ENCODE measurements around the gene MMP25.
A peak's percentile ranks its signal among the peaks of the same experiment; 100 is the strongest.

Gene MMP25

GRCh38 chr16:3012828-3013420 is 33.4 kb upstream of the MMP25 start, which contains the start of gene CLDN9:
Gene CLDN9, plus strand, starts transcription at chr16:3012923. Its CDS starts 440 bp downstream, at chr16:3013363.
- DNase-seq (ENCODE audit: low spot score): no peak
- H3K36me3 ChIP-seq (ENCODE audit: low read depth): no peaks in the 10 kb centered on the region
- no peak for TF ChIP-seq CTCF (IDR thresholded peaks at IDR 0.05; ENCODE audit: poor library complexity, severe bottlenecking)
- H3K4me3 ChIP-seq (ENCODE audit: severe bottlenecking): no peak within 1 kb of the TSS
- H3K9me3 ChIP-seq (ENCODE audit: severe bottlenecking): no peaks in the 10 kb centered on the region
- H3K27ac ChIP-seq (ENCODE audit: poor library complexity, severe bottlenecking): no peak within 1 kb of the TSS
- H3K4me1 ChIP-seq (ENCODE audit: insufficient read depth, poor library complexity, severe bottlenecking): peaks cover 20% of the 10 kb centered on the region
- H3K27me3 ChIP-seq (ENCODE audit: insufficient read depth, poor library complexity, severe bottlenecking): no peaks in the 10 kb centered on the region
- ATAC-seq (ENCODE audit: low read depth): peak; percentile 20; the same call in 1 of the 3 replicates

- H3K4me1 ChIP-seq (ENCODE audit: insufficient read depth, poor library complexity, severe bottlenecking): peaks cover 20% of the 10 kb centered on the region
- DNase-seq (ENCODE audit: low spot score) (no peak), ATAC-seq (ENCODE audit: low read depth) (0 out of 3 replicates have a peak, but pooled peaks have one; percentile 1)
- H3K36me3 ChIP-seq (ENCODE audit: low read depth): no peaks in the 10 kb centered on the region
- no peak for TF ChIP-seq CTCF (IDR thresholded peaks at IDR 0.05; ENCODE audit: poor library complexity, severe bottlenecking)
- no peak overlapping the region for H3K27ac ChIP-seq (ENCODE audit: poor library complexity, severe bottlenecking)
- H3K27me3 ChIP-seq (ENCODE audit: insufficient read depth, poor library complexity, severe bottlenecking): no peaks in the 10 kb centered on the region
- no peak overlapping the region for H3K4me3 ChIP-seq (ENCODE audit: severe bottlenecking)
- no peaks in the 10 kb centered on the region for H3K9me3 ChIP-seq (ENCODE audit: severe bottlenecking)
Measured at GRCh38 chr16:3013491-3013951, 32.8 kb upstream of the MMP25 start.

GRCh38 chr16:3013998-3014690 is 32.2 kb upstream of the MMP25 start:
- no peak for TF ChIP-seq CTCF (IDR thresholded peaks at IDR 0.05; ENCODE audit: poor library complexity, severe bottlenecking)

GRCh38 chr16:3014971-3015370 is 31.4 kb upstream of the MMP25 start:
- no peak for ATAC-seq (ENCODE audit: low read depth)

More at GRCh38 chr16:3013998-3014690, 32.2 kb upstream of the MMP25 start:
- no peaks in the 10 kb centered on the region for H3K36me3 ChIP-seq (ENCODE audit: low read depth)
- no peak for ATAC-seq (ENCODE audit: low read depth)
- H3K4me3 ChIP-seq (ENCODE audit: severe bottlenecking): no peak overlapping the region
- no peaks in the 10 kb centered on the region for H3K9me3 ChIP-seq (ENCODE audit: severe bottlenecking)
- DNase-seq (ENCODE audit: low spot score): no peak
- peaks cover 19% of the 10 kb centered on the region for H3K4me1 ChIP-seq (ENCODE audit: insufficient read depth, poor library complexity, severe bottlenecking)
- no peak overlapping the region for H3K27ac ChIP-seq (ENCODE audit: poor library complexity, severe bottlenecking)
- no peaks in the 10 kb centered on the region for H3K27me3 ChIP-seq (ENCODE audit: insufficient read depth, poor library complexity, severe bottlenecking)

More at GRCh38 chr16:3014971-3015370, 31.4 kb upstream of the MMP25 start:
- Histone ChIP-seq H3K4me3 (ENCODE audit: severe bottlenecking) (no peak overlapping the region), H3K36me3 (ENCODE audit: low read depth) (no peaks in the 10 kb centered on the region), H3K27ac (ENCODE audit: poor library complexity, severe bottlenecking) (no peak overlapping the region), H3K27me3 (ENCODE audit: insufficient read depth, poor library complexity, severe bottlenecking) (no peaks in the 10 kb centered on the region), H3K9me3 (ENCODE audit: severe bottlenecking) (no peaks in the 10 kb centered on the region), H3K4me1 (ENCODE audit: insufficient read depth, poor library complexity, severe bottlenecking) (peaks cover 10% of the 10 kb centered on the region)
- no peak for DNase-seq (ENCODE audit: low spot score)
- no peak for TF ChIP-seq CTCF (IDR thresholded peaks at IDR 0.05; ENCODE audit: poor library complexity, severe bottlenecking)

Measured in RWPE2 (cell line).